GM04503 (cell line): ENCODE measurements around the gene USP27X.
A peak's percentile ranks its signal among the peaks of the same experiment; 100 is the strongest.

ENCODE experiments used
- DNase-seq: peaks from one replicate; pipeline ENCODE4 v3.0.0-alpha.2; 2012; ENCODE audit warnings: low read depth

Gene USP27X

DNA sequence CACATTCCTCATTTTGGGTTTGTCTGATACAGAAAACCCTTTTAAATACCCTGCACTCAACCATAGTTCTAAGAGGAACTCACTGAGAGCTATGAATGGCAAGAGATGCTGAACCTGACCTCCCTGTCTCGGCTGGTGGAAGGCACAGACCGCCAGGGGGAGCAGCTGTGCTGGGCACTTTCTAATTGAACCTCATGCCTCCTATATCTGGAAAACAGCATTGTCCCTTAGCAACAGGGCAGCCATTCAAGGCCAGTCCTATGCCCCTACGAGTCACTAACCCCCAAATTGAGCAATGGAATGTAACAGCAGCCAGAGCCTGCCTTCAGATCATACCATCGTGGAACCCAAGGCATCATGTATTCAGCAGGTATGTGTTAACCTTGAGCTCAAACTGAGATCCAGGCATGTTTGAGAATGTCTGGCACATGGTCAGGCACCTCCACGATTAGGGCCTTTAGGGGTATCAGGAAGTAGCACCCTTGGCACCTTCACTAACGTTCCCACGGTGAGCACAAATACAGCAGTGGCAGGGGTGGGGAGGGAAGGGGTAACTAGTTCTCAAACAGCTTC is 5.1 kb downstream of the USP27X start:
- no peak for DNase-seq

DNA sequence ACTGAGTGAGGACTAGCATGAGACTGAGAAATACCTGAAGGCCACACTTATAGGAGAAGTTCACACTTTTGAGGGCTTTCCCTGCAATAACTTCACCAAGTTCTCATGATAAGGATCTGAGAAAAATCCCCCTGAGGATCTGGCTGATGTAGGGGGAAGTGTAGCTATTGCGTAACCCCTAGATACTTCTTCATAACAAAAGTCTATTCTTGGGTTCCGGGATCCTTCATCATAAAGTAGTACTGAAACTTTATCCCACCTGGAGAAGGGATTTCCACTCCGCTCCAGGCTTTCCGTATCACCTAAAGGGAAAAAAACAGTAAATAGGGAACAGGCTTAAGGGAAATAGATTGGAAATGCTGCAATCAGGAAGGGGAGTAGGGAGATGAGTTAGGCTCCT is 13.3 kb downstream of the USP27X start:
- DNase-seq: no peak

DNA sequence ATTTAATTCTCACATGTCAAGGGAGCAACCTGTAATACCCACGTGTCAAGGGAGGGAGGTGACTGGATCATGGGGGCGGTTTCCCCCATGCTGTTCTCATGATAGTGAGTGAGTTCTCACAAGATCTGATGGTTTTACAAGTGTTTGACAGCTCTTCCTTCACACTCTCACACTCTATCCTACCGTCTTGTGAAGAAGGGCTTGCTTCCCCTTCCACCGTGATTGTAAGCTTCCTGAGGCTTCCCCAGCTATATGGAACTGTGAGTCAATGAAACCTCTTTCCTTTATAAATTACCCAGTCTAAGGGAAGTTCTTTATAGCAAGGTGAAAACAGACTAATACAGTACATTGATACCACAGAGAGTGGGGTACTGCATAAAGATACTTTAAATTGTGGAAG is 17.7 kb downstream of the USP27X start:
- DNase-seq: no peak

DNA sequence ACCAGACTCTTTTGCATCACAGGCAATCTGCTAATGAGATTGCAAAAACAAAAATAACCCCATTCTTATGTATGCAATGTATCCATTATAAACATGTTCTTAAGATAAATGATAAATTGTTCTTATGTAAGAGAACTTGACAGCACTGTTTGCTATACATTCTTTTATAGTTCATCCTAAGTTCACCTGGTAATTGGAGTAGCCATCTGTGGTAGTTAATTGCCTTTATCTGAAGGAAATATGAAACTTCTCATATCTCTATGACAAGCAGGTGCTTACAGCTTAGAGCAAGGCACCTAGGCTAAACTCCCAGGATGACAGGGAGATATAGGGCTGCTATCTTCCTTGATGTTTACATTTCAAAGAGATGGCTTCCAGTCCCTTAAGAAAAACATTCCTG is 21.8 kb downstream of the USP27X start:
- DNase-seq: no peak

DNA sequence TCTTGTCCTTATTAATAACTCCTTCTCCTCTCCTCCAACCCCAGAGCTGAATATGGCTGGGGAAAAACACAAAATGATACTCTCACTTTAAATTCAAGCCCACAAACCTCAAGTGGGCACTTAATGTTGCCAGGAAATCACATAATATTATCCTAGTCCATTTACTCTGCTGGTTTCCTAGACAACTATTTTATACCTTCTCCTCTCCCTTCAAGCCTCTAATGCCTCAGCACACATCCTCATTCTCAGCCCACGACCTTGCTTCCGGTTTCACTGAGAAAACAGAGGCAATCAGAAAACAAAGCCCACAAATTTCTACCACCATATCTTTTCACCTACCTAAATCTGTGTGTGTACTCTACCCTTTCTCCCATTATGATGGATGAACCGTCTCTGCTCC is 31.1 kb downstream of the USP27X start:
- DNase-seq: no peak

DNA sequence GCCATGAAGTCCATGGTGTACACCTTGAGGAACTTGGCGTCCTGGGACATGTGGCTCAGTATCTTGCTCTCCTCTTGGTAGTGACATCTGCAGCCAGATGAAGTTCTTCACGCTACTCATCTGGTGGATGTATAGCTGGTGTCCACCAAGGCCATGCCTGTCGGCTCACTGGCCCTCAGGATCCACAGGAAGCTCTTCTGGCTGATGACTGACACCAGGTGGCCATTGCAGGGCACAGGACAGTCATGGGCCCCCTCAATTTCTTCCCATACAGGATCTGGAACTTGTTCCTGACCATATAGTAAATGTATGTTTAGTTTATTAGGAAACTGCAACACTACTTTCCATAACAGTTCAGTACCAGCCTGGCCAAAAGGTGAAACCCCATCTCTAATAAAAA is 32.8 kb downstream of the USP27X start:
- no peak for DNase-seq

DNA sequence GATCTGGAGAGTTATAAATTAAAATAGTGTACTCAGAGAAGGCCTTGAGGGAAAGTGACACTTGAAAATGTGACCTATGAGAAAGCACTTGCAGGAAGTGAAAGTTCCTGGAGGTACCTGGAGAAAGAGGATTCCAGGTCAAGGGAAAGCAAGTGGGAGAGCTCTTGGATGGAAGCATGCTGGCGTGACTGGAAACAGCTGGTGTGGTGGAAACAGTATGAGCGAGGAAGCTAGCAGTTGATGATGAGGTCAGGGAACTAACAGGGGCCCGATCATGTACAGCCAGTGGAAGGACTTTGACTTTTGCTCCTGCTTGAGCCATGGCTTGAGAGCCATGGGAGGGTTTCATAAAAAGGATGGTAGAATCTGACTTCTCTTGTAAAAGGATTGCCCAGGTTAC is 33.6 kb downstream of the USP27X start:
- DNase-seq: no peak

DNA sequence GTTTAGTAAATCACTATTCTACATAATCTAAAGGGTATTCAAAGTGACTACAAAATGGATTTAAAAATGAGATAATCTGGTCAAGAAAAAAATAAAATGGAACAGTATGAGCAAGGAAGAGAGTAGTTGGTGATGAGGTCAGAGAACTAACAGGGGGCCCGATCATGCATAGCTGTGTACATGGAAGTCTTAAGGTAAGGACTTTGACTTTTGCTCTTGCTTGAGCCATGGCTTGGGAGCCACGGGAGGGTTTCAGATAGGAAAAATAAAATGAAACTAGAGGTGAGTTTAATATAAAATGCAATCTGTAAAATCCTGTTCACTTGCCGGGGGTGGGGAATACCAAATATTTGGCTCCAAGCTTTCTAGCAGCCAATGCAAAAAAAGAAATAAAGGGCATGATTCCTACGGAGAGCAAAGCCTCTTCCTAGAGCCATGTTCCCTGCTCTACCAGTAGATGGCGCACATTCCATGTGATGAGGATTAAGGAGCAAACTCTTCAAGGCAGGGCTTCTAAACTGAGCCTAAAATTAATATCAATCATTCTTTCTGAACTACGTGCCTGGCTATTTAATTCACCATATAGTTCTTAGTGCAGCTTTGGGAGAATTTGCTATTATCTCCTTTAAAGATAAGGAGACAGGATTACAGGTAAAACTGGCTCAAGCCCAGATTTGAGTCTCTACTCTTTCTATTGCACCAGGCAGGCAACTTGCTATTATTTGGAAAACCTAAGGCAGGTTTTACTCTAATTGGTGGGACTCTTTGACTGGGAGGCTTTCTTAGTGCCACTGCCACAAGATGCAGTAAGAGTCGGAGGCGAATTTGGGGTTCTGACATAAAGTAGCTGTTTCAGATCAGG is 36.3 kb downstream of the USP27X start:
- DNase-seq: no peak

DNA sequence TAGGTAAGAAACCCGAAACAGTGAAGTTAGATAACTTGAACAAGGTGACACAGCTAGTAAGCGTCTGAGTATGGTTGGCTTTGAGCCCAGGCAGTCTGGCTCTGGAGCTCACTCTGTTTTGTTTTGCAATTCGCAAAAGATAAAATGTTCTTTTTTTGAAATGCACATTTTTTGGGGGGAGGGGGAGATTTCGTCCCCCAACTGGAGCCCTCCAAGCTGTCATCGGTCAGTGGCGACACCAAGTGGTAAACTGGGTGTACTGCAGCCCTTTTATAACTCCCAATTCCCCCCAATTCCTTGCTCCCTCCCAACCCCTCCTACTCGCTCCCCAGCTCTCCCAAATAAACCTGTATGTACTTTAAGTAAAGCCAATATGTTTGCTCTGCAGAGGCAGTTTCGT is 40.3 kb downstream of the USP27X start:
- DNase-seq: no peak

DNA sequence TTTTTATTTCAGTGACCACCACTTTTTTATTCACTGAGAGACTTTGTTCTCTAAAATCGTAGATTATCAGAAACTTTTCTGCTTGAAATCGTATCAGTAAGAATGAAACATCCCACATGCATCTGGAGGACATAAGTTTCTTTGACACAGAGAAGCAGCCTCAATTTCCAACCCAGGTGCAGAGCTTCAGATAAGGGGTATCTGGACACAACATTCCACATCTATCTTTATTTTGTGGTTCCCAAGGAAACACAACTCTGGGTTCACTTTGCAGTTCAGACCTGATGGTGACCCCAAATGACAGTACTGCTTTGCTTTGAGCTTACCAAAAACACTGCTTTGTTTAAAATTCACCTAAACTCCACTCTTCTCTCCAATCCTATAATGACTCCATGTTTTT is 41.8 kb downstream of the USP27X start:
- no peak for DNase-seq

DNA sequence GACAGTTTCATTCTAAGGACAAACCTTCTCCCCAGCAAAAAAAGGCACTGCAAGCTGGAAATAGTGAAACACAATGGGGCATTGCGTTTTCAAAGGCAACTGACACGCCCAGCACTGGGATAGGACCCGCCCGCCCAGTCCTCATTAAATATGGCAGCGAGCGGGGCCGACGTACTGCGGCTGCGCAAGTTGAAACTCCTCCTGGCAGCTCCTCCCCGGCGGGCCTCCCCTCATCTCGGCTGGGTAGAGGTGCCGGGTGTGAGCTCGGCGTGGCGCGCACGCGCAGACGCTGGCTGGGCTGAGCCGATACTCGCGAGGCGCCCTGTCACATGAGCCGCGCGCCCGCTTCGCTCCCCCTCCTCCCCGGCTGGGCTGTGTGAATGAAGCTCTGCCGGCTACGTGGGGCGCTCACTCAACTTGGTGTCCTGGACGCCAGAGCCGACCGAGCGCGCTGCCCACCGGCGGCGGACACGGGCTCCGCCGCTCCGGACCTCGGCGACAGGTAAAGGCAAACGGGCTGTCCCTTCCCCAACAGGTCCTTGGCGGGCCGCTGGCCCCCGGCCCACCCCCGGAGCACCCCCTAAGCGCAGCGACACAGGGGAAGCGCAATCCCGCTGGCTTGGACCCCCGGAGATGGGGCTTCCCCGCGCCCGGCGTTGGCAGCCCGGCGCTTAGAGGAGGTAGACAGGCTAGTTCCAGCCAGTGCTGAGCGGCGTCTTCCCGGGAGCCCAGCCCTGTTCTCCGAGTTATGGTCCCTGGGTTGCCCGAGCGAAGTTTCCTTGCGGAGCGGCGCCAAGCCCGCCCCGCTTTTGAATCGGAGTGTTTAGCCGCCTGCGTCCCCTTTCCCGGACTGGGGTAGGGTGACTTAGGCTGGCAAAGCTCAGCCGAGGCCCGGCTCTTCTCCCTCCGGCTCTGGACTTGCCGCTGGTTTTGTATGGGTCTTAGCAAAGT is 43.3 kb downstream of the USP27X start, which contains the start of gene CLCN5:
TSS of gene CLCN5 (plus strand) at position 306 of the 951 bp plus-strand sequence. CDS start 2,703 bp downstream, outside the sequence.
- peak; percentile 49 for DNase-seq

DNA sequence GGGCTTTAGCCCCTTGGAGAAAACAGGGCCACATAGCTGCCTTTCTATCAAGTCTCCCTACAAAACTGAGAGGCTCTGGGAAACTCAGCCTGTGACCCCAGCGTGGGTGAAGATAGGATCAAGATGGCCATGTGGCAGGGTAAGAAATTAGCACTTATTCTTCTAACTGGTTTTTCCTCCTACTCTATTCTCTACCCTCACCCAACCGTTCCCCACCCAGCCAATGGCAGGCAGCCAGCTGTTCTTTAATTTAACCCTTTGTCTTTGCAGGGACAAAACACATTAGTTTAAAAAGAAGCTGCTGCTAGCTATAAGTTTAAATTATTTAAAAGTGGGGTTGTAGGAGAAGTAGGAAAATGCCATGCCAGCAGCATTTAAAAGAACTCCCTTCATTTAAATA is 45.9 kb downstream of the USP27X start:
- no peak for DNase-seq

DNA sequence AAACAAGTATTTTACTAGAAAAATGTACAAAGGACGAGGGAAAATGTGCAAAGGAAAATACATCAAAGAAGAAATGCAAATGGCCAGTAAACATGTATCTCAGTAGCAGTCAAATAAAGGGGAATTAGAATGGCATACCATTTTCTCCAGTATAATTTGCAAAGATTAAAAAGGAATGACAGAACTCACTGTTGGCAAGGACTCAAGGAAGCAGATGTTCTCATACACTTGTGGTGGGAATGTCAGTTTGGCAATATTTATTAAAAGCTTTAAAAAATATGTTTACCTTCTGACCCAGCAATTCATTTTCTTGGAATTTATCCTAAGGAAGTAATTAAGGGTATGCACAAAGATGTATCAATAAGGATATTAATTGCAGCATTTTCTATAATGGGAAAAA is 50.8 kb downstream of the USP27X start:
- no peak for DNase-seq
